ENCODE data around the gene CAMTA1.

DNA sequence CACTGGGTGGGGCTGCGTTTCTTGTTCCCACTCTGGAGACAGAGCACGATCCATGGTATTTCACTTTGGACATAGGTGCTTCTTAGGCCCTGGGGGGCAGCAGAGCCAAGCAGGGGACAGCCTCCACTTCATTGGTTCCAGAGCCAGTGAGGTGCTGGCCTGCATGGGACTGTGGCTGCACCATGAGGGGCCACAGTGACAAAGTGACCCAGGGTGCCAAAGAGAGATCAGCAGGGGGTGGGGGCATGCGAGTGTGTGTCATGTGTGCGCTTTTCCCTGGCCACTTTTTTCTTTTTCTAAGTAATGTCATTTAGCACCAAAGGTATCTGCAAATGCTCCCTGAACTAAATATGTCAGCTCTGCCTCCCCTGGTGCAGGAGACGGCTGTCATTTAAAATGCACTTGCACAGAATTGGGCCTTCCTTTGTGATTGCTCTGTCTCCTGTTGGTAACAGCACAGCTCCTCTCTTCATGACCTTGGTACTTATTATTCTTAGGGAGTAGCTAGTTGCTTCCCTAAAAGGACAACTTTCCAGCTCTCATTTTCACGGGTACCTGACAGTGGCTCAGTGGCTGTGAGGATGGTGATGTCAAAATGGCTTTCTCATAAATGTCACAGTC is 910.4 kb downstream of the CAMTA1 start:
- TF ChIP-seq, protein P1, sequence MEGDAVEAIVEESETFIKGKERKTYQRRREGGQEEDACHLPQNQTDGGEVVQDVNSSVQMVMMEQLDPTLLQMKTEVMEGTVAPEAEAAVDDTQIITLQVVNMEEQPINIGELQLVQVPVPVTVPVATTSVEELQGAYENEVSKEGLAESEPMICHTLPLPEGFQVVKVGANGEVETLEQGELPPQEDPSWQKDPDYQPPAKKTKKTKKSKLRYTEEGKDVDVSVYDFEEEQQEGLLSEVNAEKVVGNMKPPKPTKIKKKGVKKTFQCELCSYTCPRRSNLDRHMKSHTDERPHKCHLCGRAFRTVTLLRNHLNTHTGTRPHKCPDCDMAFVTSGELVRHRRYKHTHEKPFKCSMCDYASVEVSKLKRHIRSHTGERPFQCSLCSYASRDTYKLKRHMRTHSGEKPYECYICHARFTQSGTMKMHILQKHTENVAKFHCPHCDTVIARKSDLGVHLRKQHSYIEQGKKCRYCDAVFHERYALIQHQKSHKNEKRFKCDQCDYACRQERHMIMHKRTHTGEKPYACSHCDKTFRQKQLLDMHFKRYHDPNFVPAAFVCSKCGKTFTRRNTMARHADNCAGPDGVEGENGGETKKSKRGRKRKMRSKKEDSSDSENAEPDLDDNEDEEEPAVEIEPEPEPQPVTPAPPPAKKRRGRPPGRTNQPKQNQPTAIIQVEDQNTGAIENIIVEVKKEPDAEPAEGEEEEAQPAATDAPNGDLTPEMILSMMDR (IDR thresholded peaks at IDR 0.05), result no peak
- no peak for TF ChIP-seq EZH2 (IDR thresholded peaks at IDR 0.05)

Measured in neural progenitor cell (in vitro differentiated cells).